HCT116 (cell line): ENCODE measurements around the gene RASGRF1. TPM values are rescaled to one million over a fixed set of nuclear protein-coding genes. Genes with fewer than 3 reads are reported as not detected.

ENCODE experiments used
- ATAC-seq: fragments of 200-7000 bp; cut with Tn5 transposase; 2 replicates; pipeline ENCODE4 v1.9.1; 2020; ENCODE audit warnings: mild to moderate bottlenecking, moderate library complexity
- BruUV-seq: library from RNA; stranded (reverse); fragments of 400-500 nt; replicated peaks from 2 replicates; lab custom pipeline; 2021; lab: Mats Ljungman, UMichigan
- CTCF ChIA-PET: fragments of 300-600 bp; sonication (Branson Sonifier 250); formaldehyde crosslinking; loops from one replicate; lab custom pipeline; 2021; ENCODE audit warnings: antibody characterized with exemption; lab: Charles Lee
- POLR2A ChIA-PET: fragments of 300-600, 350-600 bp; sonication (Branson Sonifier 250); formaldehyde crosslinking; loops from one replicate; lab custom pipeline; 2021; ENCODE audit warnings: antibody characterized with exemption; lab: Charles Lee
- RAD21 ChIA-PET, 2 experiments: fragments of 300-600 bp; sonication (Branson Sonifier 250); formaldehyde crosslinking; loops; one replicate each; lab custom pipeline; 2023; ENCODE audit warnings: low total read pairs in 2 of 2; ENCODE audit not compliant: uncharacterized antibody in 2 of 2, unreplicated experiment in 2 of 2, low non-redundant PET in 1 of 2; lab: Charles Lee
- DNase-seq: peaks from one replicate; pipeline ENCODE4 v3.0.0-alpha.2; 2010; ENCODE audit warnings: low read depth, low spot score
- H2AFZ ChIP-seq: fragments of 200-600 bp; shearing (Covaris generic), sonication (generic); 2 replicates; pipeline ENCODE4 v1.6.1; 2017; ENCODE audit warnings: low read depth, mixed run types, mixed read lengths, antibody characterized with exemption, low read length; ENCODE audit not compliant: poor library complexity, severe bottlenecking
- H3K27ac ChIP-seq: 2 replicates; pipeline ENCODE4 v1.5.1; 2012; ENCODE audit warnings: low read depth, low read length
- H3K27me3 ChIP-seq: fragments of 200-600 bp; sonication (generic); 2 replicates; pipeline ENCODE4 v1.6.1; 2016; ENCODE audit warnings: mixed run types, low read length, mixed read lengths; ENCODE audit not compliant: insufficient read depth
- H3K36me3 ChIP-seq, 2 experiments: fragments of 200-500 bp in 1 of 2; fragments of 200-600 bp in 1 of 2; sonication (Bioruptor generic) in 1 of 2; sonication (generic) in 1 of 2; 2 replicates each; pipeline versions ENCODE4 v1.5.1 to v1.6.1; 2014 to 2016; ENCODE audit warnings: low read length in 2 of 2, inconsistent platforms in 1 of 2, mixed read lengths in 1 of 2, mixed run types in 1 of 2; ENCODE audit not compliant: insufficient read depth in 2 of 2, control insufficient read depth in 1 of 2
- H3K4me1 ChIP-seq, 2 experiments: fragments of 200-600 bp in 1 of 2; sonication (generic) in 1 of 2; 2 replicates each; pipeline versions ENCODE4 v1.5.1 to v1.6.1; 2012 to 2017; ENCODE audit warnings: low read length in 2 of 2, inconsistent platforms in 1 of 2, mild to moderate bottlenecking in 1 of 2, mixed read lengths in 1 of 2, mixed run types in 1 of 2, moderate library complexity in 1 of 2; ENCODE audit not compliant: insufficient read depth in 2 of 2, control insufficient read depth in 1 of 2
- H3K4me2 ChIP-seq: fragments of 200-600 bp; sonication (generic); 2 replicates; pipeline ENCODE4 v1.6.1; 2017; ENCODE audit warnings: mixed run types, low read length, mixed read lengths
- H3K4me3 ChIP-seq, 2 experiments: fragments of 200-600 bp in 1 of 2; sonication (generic) in 1 of 2; replicated peaks in 1 of 2; 2 replicates each; pipeline ENCODE4 v1.5.1; 2011 to 2016; ENCODE audit warnings: low read length in 2 of 2, control low read depth in 1 of 2, low read depth in 1 of 2, mild to moderate bottlenecking in 1 of 2, mixed read lengths in 1 of 2, mixed run types in 1 of 2
- H3K79me2 ChIP-seq: fragments of 200-600 bp; sonication (generic); 2 replicates; pipeline ENCODE4 v1.6.1; 2017; ENCODE audit warnings: mild to moderate bottlenecking, mixed run types, low read length, moderate library complexity, mixed read lengths; ENCODE audit not compliant: insufficient read depth
- H3K9ac ChIP-seq: fragments of 200-600 bp; sonication (generic); 2 replicates; pipeline ENCODE4 v1.6.1; 2016; ENCODE audit warnings: low read length, mixed read lengths
- H3K9me2 ChIP-seq: fragments of 200-600 bp; sonication (generic), shearing (Covaris generic); 2 replicates; pipeline ENCODE4 v1.6.1; 2017; ENCODE audit warnings: mixed run types, mild to moderate bottlenecking, moderate library complexity; ENCODE audit not compliant: insufficient read depth
- H3K9me3 ChIP-seq, 2 experiments: fragments of 200-500 bp in 1 of 2; fragments of 200-600 bp in 1 of 2; sonication (Bioruptor generic) in 1 of 2; sonication (generic) in 1 of 2; 2 replicates each; pipeline ENCODE4 v1.6.1; 2014 to 2017; ENCODE audit warnings: low read length in 2 of 2, mixed read lengths in 2 of 2, inconsistent platforms in 1 of 2, low read depth in 1 of 2, mild to moderate bottlenecking in 1 of 2, mixed run types in 1 of 2, moderate library complexity in 1 of 2; ENCODE audit not compliant: control insufficient read depth in 1 of 2, insufficient read depth in 1 of 2
- H4K20me1 ChIP-seq: fragments of 200-600 bp; sonication (generic), shearing (Covaris generic); 2 replicates; pipeline ENCODE4 v1.6.1; 2017; ENCODE audit warnings: mixed run types, mild to moderate bottlenecking, moderate library complexity; ENCODE audit not compliant: insufficient read depth
- CBX3 ChIP-seq: IDR thresholded peaks from 2 replicates; pipeline ENCODE4 v1.6.1; 2012; ENCODE audit warnings: low read depth
- EZH2phosphoT487 ChIP-seq: fragments of 200-600 bp; IDR thresholded peaks from 2 replicates; pipeline ENCODE4 v1.6.1; 2018; ENCODE audit warnings: antibody characterized with exemption, borderline replicate concordance
- POLR2A ChIP-seq: IDR thresholded peaks from 2 replicates; pipeline ENCODE4 v1.7.0; 2011; ENCODE audit warnings: borderline replicate concordance; ENCODE audit not compliant: insufficient read depth, insufficient read length; ENCODE audit errors: extremely low read depth
- TCF7L2 ChIP-seq: IDR thresholded peaks from 2 replicates; pipeline ENCODE4 v1.7.0; 2011; ENCODE audit warnings: borderline replicate concordance, inconsistent platforms; ENCODE audit not compliant: insufficient read depth, insufficient read length; ENCODE audit errors: extremely low read depth
- intact Hi-C: fragments of 100-400 bp; cut with micrococcal nuclease; formaldehyde crosslinking; loops from 2 replicates; pipeline ENCODE4 v1.10.0; 2022
- total RNA-seq: library from RNA; stranded (reverse); gene quantifications from one replicate; pipeline ENCODE4 v1.2.1, GENCODE V29; 2021; ENCODE audit not compliant: unreplicated experiment
- TF ChIP-seq, protein P1 (sequence below): IDR thresholded peaks from 2 replicates; pipeline ENCODE4 v1.6.1; 2011; ENCODE audit warnings: mild to moderate bottlenecking, low read length, moderate library complexity; ENCODE audit not compliant: insufficient replicate concordance; ENCODE audit errors: extremely low read depth
- TF ChIP-seq, protein P2 (sequence below): IDR thresholded peaks from 2 replicates; pipeline ENCODE4 v1.6.1; 2012

Gene RASGRF1
- total RNA-seq, 1 experiment from 2014 or later, result 2.4 TPM

DNA sequence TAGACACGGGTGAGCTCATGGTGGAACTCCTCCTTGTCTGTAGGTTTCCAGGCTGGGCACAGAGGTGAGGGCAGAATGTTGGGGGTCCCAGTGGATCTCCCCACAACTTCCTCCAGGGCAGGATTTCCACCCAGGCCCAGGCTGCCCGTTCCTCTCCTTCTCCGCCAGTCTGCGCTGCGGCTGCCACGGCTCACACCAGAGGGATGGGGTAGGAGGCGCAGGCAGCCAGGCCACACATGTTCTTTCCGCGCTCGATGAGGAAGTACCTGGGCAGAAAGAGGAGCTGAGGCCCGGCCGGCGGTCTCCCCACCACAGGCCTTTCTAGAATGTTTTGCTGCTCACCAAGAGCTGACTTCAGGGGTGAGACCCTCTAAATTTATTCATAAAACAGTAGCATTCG lies 168.6 kb downstream of the RASGRF1 start (continued):
- no peak for TF ChIP-seq POLR2A
- no peak for TF ChIP-seq CBX3
- TF ChIP-seq, protein P1, sequence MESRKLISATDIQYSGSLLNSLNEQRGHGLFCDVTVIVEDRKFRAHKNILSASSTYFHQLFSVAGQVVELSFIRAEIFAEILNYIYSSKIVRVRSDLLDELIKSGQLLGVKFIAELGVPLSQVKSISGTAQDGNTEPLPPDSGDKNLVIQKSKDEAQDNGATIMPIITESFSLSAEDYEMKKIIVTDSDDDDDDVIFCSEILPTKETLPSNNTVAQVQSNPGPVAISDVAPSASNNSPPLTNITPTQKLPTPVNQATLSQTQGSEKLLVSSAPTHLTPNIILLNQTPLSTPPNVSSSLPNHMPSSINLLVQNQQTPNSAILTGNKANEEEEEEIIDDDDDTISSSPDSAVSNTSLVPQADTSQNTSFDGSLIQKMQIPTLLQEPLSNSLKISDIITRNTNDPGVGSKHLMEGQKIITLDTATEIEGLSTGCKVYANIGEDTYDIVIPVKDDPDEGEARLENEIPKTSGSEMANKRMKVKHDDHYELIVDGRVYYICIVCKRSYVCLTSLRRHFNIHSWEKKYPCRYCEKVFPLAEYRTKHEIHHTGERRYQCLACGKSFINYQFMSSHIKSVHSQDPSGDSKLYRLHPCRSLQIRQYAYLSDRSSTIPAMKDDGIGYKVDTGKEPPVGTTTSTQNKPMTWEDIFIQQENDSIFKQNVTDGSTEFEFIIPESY, result no peak

- ChIA-PET CTCF (no interaction called here), POLR2A (no interaction called here)
- Histone ChIP-seq H3K79me2 (no peaks in the 10 kb centered on the region), H3K9me3 (no peaks in the 10 kb centered on the region), H3K4me2 (no peak overlapping the region), H3K36me3 (peaks cover 5 to 26% of the 10 kb centered on the region in 2 experiments), H4K20me1 (no peaks in the 10 kb centered on the region), H2AFZ (no peak overlapping the region), H3K4me3 (no peak overlapping the region), H3K27me3 (no peaks in the 10 kb centered on the region), H3K9ac (no peak overlapping the region), H3K4me1 (no peaks in the 10 kb centered on the region), H3K27ac (no peak overlapping the region)
- BruUV-seq, result no TSS peak
- no peak for ATAC-seq
- intact Hi-C loops, result no loop called here
- TF ChIP-seq, protein P2, sequence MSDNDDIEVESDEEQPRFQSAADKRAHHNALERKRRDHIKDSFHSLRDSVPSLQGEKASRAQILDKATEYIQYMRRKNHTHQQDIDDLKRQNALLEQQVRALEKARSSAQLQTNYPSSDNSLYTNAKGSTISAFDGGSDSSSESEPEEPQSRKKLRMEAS, result no peak
- no peak for TF ChIP-seq EZH2phosphoT487
- TF ChIP-seq TCF7L2, result no peak
- TF ChIP-seq, all 23 proteins: peak for 0
- H3K9me2 ChIP-seq, result no peaks in the 10 kb centered on the region
- RAD21 ChIA-PET, result no interaction called here
- DNase-seq, result no peak
These were observed 169.1 kb downstream of the RASGRF1 start for GRCh38 chr15:78921517-78921916.
